HG03575 (cell line): ENCODE data around the gene MOCS2.

Experiments
- ATAC-seq: cut with Tn5 transposase; IDR thresholded peaks from one replicate; pipeline ENCODE4 v1.9.1; 2021; ENCODE audit not compliant: unreplicated experiment, insufficient number of reproducible peaks, low FRiP score; ENCODE audit errors: extremely low read depth

Gene MOCS2

DNA sequence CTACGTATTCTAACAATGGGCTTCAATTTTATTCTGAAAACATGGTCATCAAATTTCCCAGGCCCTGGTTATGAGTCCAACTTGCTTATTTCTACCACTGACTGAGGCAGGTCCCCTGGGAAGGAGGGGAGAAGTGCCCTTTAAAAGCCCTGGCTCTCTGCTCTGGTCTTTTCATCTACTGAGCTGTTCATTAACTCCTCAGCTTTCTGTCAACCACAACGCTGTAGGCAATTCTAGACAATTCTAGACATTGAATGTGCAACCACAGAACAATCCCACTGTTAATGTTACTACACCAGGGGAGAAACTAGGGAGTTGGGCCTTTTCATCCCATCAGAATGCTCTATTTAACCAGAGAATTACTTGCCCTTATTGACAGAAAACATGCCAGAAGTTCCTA, 10.0 kb downstream of the MOCS2 start:
- ATAC-seq: no peak

DNA sequence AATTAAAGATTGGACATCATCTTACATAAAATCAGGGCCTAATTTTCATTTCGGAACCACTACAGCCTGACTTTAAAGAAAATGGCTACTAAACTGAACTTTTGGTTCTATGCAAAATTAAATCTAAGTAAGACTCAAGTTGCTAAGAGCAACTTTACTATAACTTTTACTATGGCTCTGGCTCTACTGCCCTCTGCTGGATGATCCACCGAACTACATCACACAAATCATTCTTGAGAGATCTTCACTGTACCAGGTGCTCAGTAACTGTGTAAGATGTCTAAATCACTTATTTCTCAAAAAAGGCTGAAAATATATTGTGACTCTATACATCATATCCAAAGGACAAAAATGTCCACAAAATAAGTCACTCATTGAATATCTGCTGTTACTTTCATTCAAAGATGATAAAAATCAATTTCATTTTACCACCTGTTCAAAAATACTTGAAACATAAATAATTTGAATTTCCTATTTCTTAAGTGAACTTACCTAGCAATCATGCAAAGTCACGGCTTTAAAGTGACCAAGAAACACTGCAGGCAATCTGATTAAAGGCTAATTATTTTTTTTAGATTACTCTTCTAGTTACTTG, 13.5 kb downstream of the MOCS2 start:
- ATAC-seq: no peak

DNA sequence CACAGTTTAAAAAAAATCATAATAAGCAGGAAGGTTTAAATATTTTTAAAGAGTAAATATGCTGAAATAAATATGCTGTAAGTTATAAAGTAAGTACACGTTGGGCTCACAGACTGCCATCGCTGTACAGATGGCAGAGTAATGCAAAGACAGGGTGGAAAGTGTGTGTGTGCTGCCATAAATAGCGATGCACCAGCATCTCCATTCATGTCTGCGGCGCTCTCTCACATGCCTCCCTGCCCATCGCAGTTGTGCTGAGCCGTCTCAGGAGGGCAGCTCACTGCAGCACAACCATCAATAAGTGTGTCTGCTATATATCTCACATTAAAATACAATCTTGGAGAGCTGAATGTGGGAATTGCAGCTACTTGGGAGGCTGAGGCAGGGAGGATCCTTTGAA, 14.3 kb downstream of the MOCS2 start:
- no peak for ATAC-seq

DNA sequence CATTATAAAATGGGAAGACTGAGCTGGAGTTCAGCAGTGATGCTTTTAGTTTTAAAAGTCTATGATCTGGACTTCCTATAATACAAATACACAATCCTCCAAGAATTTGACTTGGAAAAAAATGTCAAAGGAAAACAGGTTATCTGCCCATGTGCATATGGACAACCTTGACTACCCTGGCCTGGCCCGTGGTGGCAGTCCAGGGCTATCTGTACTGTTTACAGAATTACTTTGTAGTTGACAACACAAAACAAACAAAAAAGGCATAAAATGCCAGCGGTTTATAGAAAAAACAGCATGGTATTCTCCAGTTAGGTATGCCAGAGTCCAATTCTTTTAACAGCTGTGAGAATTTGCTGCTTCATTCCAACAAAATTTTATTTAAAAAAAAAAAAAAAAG, 17.3 kb downstream of the MOCS2 start:
- ATAC-seq: no peak

DNA sequence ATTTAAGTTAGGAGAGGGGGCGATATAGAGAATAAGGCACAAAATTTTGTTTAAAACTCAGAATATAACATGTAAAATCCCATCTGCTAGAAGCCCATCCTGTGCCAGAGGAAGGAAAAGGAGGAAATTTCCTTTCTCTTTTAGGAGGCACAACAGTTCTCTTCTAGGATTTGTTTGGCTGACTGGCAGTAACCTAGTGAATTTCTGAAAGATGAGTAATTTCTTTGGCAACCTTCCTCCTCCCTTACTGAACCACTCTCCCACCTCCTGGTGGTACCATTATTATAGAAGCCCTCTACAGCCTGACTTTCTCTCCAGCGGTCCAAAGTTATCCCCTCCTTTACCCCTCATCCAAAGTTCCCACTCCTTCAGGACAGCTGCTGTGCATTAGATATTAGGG, 18.3 kb downstream of the MOCS2 start:
- ATAC-seq: no peak

DNA sequence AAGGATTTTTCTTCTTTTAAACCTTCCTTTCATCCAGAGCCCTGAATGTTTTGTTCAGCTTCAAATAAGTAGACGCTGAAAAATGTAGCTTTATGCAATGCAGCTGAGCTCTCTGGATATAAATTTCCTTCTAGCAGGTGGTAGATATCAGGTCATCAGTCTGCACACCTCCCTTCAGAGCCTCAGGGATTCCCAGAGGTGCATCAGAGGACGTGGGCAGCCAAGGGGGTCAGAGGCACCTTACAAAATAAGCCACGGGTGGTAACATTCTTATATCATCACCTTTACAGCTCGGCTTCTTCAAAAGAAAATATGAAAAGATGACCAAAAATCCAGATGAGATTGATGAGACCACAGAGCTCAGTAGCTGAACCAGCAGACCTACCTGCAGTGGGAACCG, 19.3 kb downstream of the MOCS2 start:
- no peak for ATAC-seq

DNA sequence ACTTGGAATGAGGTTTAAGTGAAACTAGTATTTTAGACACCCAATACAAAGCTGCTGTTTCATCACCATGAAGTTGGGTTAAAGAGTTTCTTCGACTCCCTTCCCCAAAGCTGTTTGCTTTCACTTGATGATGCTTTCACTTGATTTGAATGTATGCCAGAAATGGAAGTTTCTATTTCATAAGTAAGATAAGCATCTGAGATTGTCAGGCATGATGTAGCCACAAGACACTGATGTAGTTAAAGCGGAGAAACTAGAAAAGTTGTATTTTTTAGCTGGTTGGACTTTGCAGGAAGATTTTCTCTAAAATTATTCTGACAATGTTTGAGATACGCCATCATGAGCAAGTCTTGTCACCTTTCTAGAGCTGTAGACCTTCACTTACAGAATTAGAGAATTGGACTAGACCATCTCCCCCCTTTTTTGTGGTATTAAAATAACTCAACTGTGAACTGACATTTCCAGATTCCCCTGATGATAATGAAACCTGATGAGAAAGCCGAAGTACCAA, 20.0 kb downstream of the MOCS2 start:
- peak; percentile 67 for ATAC-seq

DNA sequence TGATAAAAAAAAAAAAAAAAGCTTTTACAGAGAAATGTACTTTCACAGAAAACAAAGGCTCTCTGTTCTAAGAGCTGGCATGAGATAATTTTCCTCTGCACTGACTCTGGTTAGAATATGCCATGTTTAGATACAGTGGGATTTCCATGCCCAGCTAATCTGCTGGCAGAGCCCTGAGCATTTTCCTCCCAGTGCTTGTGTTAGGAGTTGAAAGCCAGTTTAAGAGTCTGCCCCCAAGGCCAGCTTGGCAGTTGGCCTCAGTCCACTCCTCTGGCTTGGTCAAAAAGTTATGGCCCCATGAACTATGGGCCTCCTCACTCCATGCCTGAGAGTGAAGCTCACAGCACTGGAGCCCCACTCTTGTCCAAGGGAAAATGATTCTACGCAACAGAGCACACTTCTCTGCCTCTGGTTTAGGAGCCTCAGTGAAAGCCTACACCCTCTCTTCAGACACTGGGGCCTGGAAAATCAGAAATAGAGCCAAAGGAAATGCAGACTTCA, 21.9 kb downstream of the MOCS2 start:
- no peak for ATAC-seq

DNA sequence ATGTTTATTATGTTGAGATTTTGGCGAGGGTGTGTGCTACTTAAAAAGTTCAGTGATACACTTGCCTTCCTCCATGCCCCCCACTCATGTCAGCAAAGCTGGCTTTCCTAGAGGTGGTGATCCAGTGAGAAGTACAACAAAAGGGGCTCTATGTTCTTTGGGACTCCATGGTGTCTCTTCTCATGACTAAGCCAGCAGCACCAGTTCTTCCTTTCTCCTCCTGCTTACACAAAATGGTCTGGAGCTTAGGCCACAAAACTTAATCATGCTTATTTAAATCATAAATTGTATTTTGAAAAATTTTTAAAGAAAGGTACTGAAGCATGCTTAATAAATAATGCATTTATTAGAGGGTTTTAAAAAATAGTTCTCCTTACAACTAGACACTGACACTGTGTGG, 22.4 kb downstream of the MOCS2 start:
- ATAC-seq: no peak

DNA sequence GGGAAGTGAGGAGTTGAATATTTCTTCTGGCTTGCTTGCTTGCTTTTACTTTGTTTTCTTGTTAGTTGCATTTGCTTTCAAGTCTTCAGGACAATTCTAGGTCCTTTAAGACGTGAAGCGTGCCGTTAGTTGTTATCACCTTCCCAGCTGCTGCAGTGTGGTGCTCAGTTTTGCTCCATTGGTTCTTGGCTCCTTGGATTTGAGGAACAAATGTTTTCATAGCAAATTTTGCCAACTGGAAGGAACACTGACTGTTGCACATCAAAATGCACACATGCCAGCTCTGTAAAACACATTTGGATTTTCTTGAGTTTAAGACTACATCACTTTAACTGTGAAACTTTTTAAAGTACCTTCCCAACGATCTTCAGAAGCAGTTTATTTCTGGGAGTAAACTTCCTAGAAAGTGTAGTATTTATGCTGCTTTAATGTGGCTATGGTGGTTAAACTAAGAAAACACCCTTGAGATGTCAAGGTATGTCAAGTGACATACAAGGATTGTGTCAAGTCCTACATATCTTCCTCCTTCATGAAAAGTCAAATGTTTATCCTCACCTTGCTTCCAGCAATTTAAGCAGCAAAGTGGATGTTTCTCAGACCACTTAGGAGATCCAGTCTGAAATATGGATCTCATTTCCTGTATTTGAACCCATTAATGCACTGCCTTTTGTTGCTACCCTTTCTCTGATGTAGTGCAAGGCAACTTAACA, 24.9 kb downstream of the MOCS2 start:
- ATAC-seq: no peak

DNA sequence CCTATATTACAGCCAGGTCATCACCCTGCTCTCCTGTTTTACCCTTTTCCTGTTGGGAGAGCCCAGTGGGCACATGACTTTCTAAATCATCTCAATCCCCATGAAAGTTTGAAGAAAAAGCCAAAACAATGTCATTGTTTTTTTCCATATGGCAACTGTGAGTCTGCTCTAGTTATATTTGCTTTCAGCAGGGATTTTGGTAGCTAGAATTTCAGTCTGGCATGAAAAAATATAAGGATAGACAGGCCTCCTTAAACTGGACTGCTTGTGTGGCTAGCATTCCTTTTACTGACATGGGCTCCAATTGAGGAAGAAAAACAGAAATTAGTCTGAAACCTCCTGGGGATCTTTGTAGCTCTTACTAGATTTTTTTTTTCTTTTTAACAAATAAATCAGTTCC, 25.6 kb downstream of the MOCS2 start:
- no peak for ATAC-seq

DNA sequence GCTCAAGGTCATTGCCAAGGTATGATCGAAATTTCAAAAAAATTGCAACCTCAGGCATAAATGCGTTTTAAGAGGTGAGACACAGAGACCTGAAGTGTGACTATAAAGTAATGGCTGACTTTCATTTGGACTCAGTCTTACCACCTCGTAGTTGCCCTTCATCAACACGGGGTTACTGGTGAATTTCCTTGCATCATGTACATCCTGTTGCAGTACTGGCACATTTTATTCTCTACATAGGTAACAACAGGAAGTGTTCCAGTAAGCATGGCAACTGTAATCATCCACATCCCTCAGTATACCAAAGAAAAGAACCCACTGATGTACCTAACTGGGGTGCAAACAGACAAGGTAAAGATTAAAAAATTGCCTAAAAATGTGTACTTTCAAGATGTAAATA, 29.3 kb downstream of the MOCS2 start:
- ATAC-seq: no peak

DNA sequence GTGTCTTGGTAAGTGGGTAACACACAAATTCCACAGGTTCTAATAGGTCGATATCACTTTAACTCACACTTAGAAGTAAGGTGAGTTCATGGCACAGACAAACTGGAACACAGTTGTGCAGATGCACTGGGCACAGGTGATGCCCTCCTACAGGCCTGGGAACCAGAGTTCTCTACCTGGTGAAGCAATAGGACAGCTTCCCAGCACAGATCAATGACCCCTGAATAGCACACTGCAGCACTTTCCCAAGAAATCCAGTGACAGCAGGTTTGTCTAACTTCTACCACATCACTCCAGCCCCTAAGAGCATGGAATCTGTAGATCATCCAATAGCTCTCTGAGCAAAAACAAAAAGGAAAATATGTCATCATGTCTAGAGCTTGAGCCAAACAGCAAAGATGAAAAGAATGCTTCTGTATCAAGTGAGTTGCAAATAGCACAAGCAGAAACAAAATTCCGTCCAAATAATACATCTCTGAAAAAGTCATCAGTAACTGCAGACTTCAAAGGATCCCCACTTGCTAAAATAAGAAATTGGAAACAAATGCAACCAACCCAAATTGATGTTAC, 33.5 kb downstream of the MOCS2 start:
- ATAC-seq: no peak

DNA sequence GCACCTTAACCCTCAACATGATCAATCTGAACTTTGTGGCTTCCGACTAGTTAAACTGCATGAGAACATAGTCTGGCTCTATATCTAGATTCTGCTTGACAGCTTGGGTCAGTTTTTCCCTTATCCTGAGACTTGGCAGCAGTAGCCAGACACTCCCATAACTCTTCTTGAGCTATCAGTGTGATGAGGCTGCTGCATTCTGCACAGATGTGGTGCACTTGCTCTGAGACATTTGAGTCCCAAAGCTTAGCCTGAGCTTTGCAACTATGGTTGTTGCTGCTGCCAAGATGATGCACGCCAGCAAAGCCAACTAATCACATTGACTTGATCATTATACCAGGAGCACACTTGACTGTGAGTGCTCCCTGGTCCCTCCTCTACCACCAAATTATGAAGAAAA, 36.2 kb downstream of the MOCS2 start:
- no peak for ATAC-seq

DNA sequence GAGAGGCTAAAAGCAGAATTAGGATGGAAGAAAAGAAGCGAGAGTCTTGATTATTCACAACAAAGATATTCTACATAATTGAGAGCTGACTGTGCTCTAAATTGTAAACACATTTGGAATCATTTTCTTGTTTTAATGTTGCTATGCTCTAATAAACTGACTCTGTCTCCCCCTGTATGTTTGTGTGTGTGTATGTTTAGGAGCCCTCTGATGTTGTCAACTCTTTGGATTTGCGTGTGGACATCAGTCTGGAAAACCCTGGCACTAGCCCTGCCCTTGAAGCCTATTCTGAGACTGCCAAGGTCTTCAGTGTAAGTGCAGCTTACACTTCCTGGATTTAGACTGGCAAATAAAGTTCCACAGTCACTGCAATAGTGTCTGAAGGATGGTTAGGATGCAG, 37.8 kb downstream of the MOCS2 start:
- ATAC-seq: no peak

DNA sequence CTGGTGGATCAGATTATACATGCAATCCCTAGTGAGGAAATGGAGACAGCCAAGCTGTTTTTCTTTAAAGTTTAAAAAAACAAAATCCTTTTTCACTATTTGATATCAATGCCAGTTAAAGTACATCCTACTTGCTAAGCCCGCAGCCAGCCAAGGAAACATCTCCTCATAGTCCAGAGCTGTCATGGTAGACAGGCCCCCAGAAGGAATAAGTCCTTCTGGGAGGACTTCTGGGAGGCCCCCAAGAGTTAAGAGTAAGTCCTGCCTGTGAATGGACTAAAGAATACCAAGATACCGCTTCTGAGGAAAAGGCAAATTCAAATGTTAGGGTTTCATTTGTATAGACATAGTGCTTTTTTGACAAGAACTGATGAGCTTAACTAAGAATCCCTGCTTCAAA, 38.3 kb downstream of the MOCS2 start:
- no peak for ATAC-seq

DNA sequence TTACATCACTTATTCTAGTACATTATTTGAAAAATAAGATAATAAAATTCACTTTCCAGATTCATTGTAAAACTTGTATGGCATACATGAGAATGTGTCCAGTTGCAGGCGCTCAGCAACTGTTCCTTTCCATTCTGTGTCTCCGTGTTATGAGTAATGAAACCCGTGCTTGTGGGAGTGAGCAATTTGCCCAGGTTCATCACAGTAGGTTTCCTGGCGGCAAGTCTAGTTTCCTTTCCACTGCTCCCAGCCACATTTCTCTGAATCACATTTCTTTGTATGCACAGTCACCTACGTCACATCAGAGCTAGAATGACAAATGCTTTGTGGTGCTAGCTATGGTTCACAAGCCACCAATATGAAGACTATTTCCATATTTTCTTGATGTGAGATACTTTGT, 39.9 kb downstream of the MOCS2 start:
- ATAC-seq: no peak

DNA sequence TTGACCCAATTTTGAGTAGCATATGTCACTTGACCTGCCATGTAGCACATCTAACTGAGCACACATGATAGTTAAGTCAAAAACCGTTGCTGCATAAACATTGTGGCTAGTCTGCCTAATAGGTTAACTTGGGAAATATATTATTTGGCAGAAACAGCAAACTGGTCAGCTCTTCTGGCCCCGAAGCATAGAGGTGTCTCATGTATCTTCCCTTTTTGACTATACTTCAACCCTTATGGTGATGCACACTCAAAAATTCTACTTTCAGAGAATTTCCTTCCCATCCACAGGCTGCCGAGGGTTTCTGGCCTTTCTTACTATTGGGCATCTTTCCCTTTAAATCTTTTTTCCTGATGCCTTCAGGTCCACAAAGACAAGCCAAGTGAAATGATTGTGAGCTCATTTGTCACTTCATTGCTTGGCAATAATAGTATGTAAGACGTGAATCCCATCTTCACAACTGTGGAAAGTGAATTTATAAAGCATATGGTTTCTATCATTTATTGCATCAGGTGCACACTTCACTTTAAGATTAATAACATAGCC, 41.2 kb downstream of the MOCS2 start:
- ATAC-seq: no peak

DNA sequence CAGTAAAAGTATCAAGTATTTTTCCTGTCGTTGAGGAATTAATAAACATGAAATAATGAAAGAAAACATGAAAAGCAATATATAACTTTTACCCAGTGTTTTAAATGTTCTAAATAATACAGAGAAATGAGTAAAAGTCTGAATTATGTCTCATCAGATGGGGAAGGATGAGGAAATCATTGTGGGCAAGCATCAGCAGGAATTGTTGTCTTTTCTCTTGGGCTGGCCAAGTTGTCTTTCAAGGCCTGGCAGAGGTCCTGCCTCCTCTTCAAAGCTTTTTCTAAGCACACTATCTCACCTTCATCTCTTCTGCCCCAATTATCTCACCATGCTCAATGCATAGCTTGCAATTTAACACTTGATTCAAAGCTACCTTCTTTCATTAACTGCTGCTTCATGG, 41.9 kb downstream of the MOCS2 start:
- no peak for ATAC-seq

DNA sequence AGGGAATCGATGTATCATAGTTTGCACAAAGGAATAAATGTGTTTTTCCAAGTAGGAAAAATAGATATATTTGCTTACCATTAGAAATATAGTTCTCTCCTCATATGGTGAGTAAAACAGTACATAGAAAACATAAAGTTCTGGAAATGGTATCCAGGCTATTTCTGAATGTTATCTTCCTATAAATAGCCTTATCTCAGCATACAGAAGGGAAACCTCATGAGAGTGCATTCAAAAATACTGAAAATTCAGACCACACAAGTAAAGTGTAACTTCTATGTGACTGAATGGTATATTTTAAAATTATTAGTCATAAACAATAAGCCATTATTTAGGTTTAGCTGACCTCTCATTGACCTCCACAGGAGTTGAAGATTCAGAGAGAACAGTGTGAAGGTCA, 43.5 kb downstream of the MOCS2 start:
- ATAC-seq: no peak
